Esophagus muscularis mucosa (tissue), 3 donors: ENCODE measurements around the gene COMMD6.

ENCODE experiments used
- POLR2A ChIP-seq: fragments of 450-650 bp; IDR thresholded peaks from one replicate; pipeline ENCODE4 v1.6.1; 2017; ENCODE audit warnings: antibody characterized with exemption, moderate library complexity, mild to moderate bottlenecking, low read depth
- TF ChIP-seq, protein P1 (sequence below), 3 experiments: fragments of 200-600 bp in 2 of 3; fragments of 450-650 bp in 1 of 3; sonication (generic) in 2 of 3; IDR thresholded peaks; one replicate each; pipeline ENCODE4 v1.5.1; 2017 to 2019; ENCODE audit warnings: antibody characterized with exemption in 3 of 3, mild to moderate bottlenecking in 2 of 3, moderate library complexity in 1 of 3

- TF ChIP-seq, protein P1, sequence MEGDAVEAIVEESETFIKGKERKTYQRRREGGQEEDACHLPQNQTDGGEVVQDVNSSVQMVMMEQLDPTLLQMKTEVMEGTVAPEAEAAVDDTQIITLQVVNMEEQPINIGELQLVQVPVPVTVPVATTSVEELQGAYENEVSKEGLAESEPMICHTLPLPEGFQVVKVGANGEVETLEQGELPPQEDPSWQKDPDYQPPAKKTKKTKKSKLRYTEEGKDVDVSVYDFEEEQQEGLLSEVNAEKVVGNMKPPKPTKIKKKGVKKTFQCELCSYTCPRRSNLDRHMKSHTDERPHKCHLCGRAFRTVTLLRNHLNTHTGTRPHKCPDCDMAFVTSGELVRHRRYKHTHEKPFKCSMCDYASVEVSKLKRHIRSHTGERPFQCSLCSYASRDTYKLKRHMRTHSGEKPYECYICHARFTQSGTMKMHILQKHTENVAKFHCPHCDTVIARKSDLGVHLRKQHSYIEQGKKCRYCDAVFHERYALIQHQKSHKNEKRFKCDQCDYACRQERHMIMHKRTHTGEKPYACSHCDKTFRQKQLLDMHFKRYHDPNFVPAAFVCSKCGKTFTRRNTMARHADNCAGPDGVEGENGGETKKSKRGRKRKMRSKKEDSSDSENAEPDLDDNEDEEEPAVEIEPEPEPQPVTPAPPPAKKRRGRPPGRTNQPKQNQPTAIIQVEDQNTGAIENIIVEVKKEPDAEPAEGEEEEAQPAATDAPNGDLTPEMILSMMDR (IDR thresholded peaks at IDR 0.05): no peak
- no peak for TF ChIP-seq POLR2A
Measured at GRCh38 chr13:75550159-75550567, 12.5 kb upstream of the COMMD6 start.
